Nasal cavity respiratory epithelium epithelial cell of viscerocranial mucosa (primary cell): ENCODE results near the gene ZBTB8B. TPM values are rescaled to one million over a fixed set of nuclear protein-coding genes. Genes with fewer than 3 reads are reported as not detected.

ENCODE experiments used
- total RNA-seq: library from RNA; depleted of rRNA; stranded (reverse); fragments of >200 nt; gene quantifications from 2 replicates; pipeline ENCODE4 v1.2.3, GENCODE V29; 2014

Gene ZBTB8B
- total RNA-seq: not detected in 2 replicates

GRCh38 chr1:32464716-32465577, at the start of gene ZBTB8B:
Gene ZBTB8B (plus strand): TSS chr1:32465072. CDS start chr1:32470625, 5,553 bp downstream.

Other genes with a start within 250 kb of the ZBTB8B start
- 10.9 and 11.2 TPM in 2 replicates for gene TMEM234, start 242.7 kb upstream of the ZBTB8B start, total RNA-seq
- gene EIF3I, start 242.7 kb upstream of the ZBTB8B start, total RNA-seq: 235 and 510 TPM in 2 replicates
- gene FAM167B, start 217.8 kb upstream of the ZBTB8B start, total RNA-seq: 0.34 TPM in 1 of 2 replicates, not detected in the other
- gene LCK, start 213.8 kb upstream of the ZBTB8B start, total RNA-seq: under 0.01 TPM in 1 of 2 replicates, not detected in the other
- gene HDAC1, start 173.0 kb upstream of the ZBTB8B start, total RNA-seq: 64.3 and 91.8 TPM in 2 replicates
- gene MARCKSL1, start 128.8 kb upstream of the ZBTB8B start, total RNA-seq: 4.4 and 17.9 TPM in 2 replicates
- gene FAM229A, start 102.6 kb upstream of the ZBTB8B start, total RNA-seq: 0.34 and 0.71 TPM in 2 replicates
- gene TSSK3, start 102.5 kb upstream of the ZBTB8B start, total RNA-seq: 0.28 and 0.34 TPM in 2 replicates
- gene BSDC1, start 70.6 kb upstream of the ZBTB8B start, total RNA-seq: 42.4 and 47.7 TPM in 2 replicates
- 10.6 and 11.3 TPM in 2 replicates for gene ZBTB8A, start 74.4 kb downstream of the ZBTB8B start, total RNA-seq
- gene ZBTB8OS, start 185.5 kb downstream of the ZBTB8B start, total RNA-seq: 46.2 and 54.0 TPM in 2 replicates
- 105 and 164 TPM in 2 replicates for gene RBBP4, start 186.1 kb downstream of the ZBTB8B start, total RNA-seq
- gene SYNC, start 237.7 kb downstream of the ZBTB8B start, total RNA-seq: 1.7 and 10.9 TPM in 2 replicates